IMR-90 (cell line): ENCODE data around the gene PNRC2. TPM values are rescaled to one million over a fixed set of nuclear protein-coding genes. Genes with fewer than 3 reads are reported as not detected.
A peak's percentile ranks its signal among the peaks of the same experiment; 100 is the strongest.

Experiments
- ATAC-seq: fragments of 200-7000 bp; cut with Tn5 transposase; 2 replicates; pipeline ENCODE4 v1.9.1; 2020; ENCODE audit warnings: low read depth, mild to moderate bottlenecking, moderate library complexity
- BruUV-seq: library from RNA; stranded (reverse); fragments of 400-500 nt; replicated peaks from 2 replicates; lab custom pipeline; 2021; lab: Mats Ljungman, UMichigan
- CTCF ChIA-PET: fragments of 300-600 bp; formaldehyde crosslinking; extraction: SDS; loops from one replicate; lab custom pipeline; 2021; ENCODE audit warnings: antibody characterized with exemption; lab: Yijun Ruan, JAX
- POLR2A ChIA-PET: fragments of 300-600 bp; sonication (Branson Sonifier 250); formaldehyde crosslinking; loops from one replicate; lab custom pipeline; 2022; ENCODE audit warnings: antibody characterized with exemption; ENCODE audit not compliant: unreplicated experiment; lab: Charles Lee
- DNase-seq: peaks from one replicate; pipeline ENCODE4 v3.0.0; 2013
- H2AFZ ChIP-seq: replicated peaks from 2 replicates; pipeline ENCODE3; 2013; ENCODE audit warnings: low read length, mild to moderate bottlenecking; ENCODE audit not compliant: poor library complexity
- H2AK5ac ChIP-seq: 2 replicates; pipeline ENCODE4 v1.6.1; 2013; ENCODE audit warnings: low read depth, low read length, inconsistent platforms
- H2AK9ac ChIP-seq: replicated peaks from 2 replicates; pipeline ENCODE3; 2013; ENCODE audit warnings: mild to moderate bottlenecking, low read depth, low read length, moderate library complexity; ENCODE audit not compliant: poor library complexity
- H2BK120ac ChIP-seq: 2 replicates; pipeline ENCODE4 v1.6.1; 2013; ENCODE audit warnings: low read depth, low read length, inconsistent platforms
- H2BK15ac ChIP-seq: 3 replicates; pipeline ENCODE4 v1.6.1; 2013; ENCODE audit warnings: low read depth, low read length, inconsistent platforms
- H2BK20ac ChIP-seq: 2 replicates; pipeline ENCODE4 v1.6.1; 2013; ENCODE audit warnings: low read depth, mild to moderate bottlenecking, inconsistent platforms, low read length, moderate library complexity
- H2BK5ac ChIP-seq: 2 replicates; pipeline ENCODE4 v1.6.1; 2013; ENCODE audit warnings: mild to moderate bottlenecking, low read depth, low read length, inconsistent platforms; ENCODE audit not compliant: poor library complexity, severe bottlenecking
- H3K14ac ChIP-seq: replicated peaks from 2 replicates; pipeline ENCODE4 v1.6.1; 2013; ENCODE audit warnings: low read depth, low read length, inconsistent platforms
- H3K18ac ChIP-seq: 2 replicates; pipeline ENCODE4 v1.6.1; 2013; ENCODE audit warnings: low read depth, low read length, control low read depth
- H3K23ac ChIP-seq: 2 replicates; pipeline ENCODE4 v1.6.1; 2013; ENCODE audit warnings: low read depth, low read length, inconsistent platforms
- H3K27ac ChIP-seq: 2 replicates; pipeline ENCODE4 v1.5.1; 2013; ENCODE audit warnings: mild to moderate bottlenecking, control low read depth, low read length; ENCODE audit not compliant: insufficient read depth
- H3K27me3 ChIP-seq: 2 replicates; pipeline ENCODE4 v1.6.1; 2013; ENCODE audit warnings: low read length; ENCODE audit not compliant: control insufficient read depth, insufficient read depth
- H3K36me3 ChIP-seq: 2 replicates; pipeline ENCODE4 v1.6.1; 2013; ENCODE audit warnings: low read length, mixed read lengths; ENCODE audit not compliant: control insufficient read depth, insufficient read depth
- H3K4ac ChIP-seq: 2 replicates; pipeline ENCODE4 v1.6.1; 2013; ENCODE audit warnings: low read depth, low read length, inconsistent platforms
- H3K4me1 ChIP-seq: 2 replicates; pipeline ENCODE4 v1.6.1; 2013; ENCODE audit warnings: low read length, mixed read lengths; ENCODE audit not compliant: control insufficient read depth, insufficient read depth
- H3K4me2 ChIP-seq: 2 replicates; pipeline ENCODE4 v1.6.1; 2013; ENCODE audit warnings: low read depth, mild to moderate bottlenecking, control low read depth, low read length, moderate library complexity
- H3K4me3 ChIP-seq: 2 replicates; pipeline ENCODE4 v1.5.1; 2013; ENCODE audit warnings: low read depth, mild to moderate bottlenecking, control low read depth, low read length, moderate library complexity; ENCODE audit not compliant: insufficient read depth
- H3K56ac ChIP-seq: 2 replicates; pipeline ENCODE4 v1.6.1; 2013; ENCODE audit warnings: low read length, inconsistent platforms; ENCODE audit not compliant: insufficient read depth; ENCODE audit errors: extremely low read depth
- H3K79me1 ChIP-seq, 2 experiments: 2 replicates each; pipeline ENCODE4 v1.6.1; 2013; ENCODE audit warnings: low read length in 2 of 2, inconsistent platforms in 1 of 2, low read depth in 1 of 2
- H3K9ac ChIP-seq: 2 replicates; pipeline ENCODE4 v1.6.1; 2013; ENCODE audit warnings: low read depth, low read length, control low read depth
- H3K9me1 ChIP-seq: 2 replicates; pipeline ENCODE4 v1.6.1; 2013; ENCODE audit warnings: low read length, inconsistent platforms; ENCODE audit not compliant: insufficient read depth
- H3K9me3 ChIP-seq: 2 replicates; pipeline ENCODE4 v1.6.1; 2013; ENCODE audit warnings: low read length; ENCODE audit not compliant: control insufficient read depth, insufficient read depth
- H4K20me1 ChIP-seq: 2 replicates; pipeline ENCODE4 v1.6.1; 2013; ENCODE audit warnings: low read length, inconsistent platforms; ENCODE audit not compliant: insufficient read depth
- H4K5ac ChIP-seq: 2 replicates; pipeline ENCODE4 v1.6.1; 2013; ENCODE audit warnings: mild to moderate bottlenecking, low read depth, low read length, control low read depth
- H4K8ac ChIP-seq, 2 experiments: 2 replicates each; pipeline ENCODE4 v1.6.1; 2013; ENCODE audit warnings: low read depth in 2 of 2, low read length in 2 of 2, control low read depth in 1 of 2, inconsistent platforms in 1 of 2
- H4K91ac ChIP-seq: 2 replicates; pipeline ENCODE4 v1.6.1; 2013; ENCODE audit warnings: low read depth, low read length, inconsistent platforms; ENCODE audit not compliant: insufficient read depth
- CHD1 ChIP-seq: IDR thresholded peaks from 2 replicates; pipeline ENCODE4 v1.6.1; 2012; ENCODE audit warnings: low read depth, low read length, improper control_type of control experiment
- FOS ChIP-seq: fragments of 150-350 bp; IDR thresholded peaks from 2 replicates; pipeline ENCODE4 v1.6.1; 2016; ENCODE audit warnings: low read depth, low read length
- MAZ ChIP-seq: IDR thresholded peaks from 2 replicates; pipeline ENCODE4 v1.6.1; 2012; ENCODE audit warnings: low read depth, mild to moderate bottlenecking, low read length, improper control_type of control experiment, moderate library complexity, borderline replicate concordance
- WGBS, 2 experiments: methylation state at CpG; one replicate each; pipeline versions ENCODE4 v1.1.5 to v1.1.7; 2013; ENCODE audit warnings: missing lambda C conversion rate in 2 of 2; ENCODE audit not compliant: insufficient read length in 1 of 2; ENCODE audit errors: extremely low coverage in 2 of 2; 5-methylcytosine and 5-hydroxymethylcytosine counted together
- dilution Hi-C: fragments of 300-500 bp; cut with HindIII; formaldehyde crosslinking; loops from one replicate; pipeline ENCODE4 v1.14.3; 2018; ENCODE audit warnings: low sequenced_read_pairs; ENCODE audit not compliant: unreplicated experiment
- in situ Hi-C: fragments of 300-500 bp; cut with MboI; formaldehyde crosslinking; loops from 3 replicates; pipeline ENCODE4 v1.14.3; 2019; ENCODE audit warnings: low sequenced_read_pairs, inconsistent platforms, mixed read lengths
- intact Hi-C: fragments of 100-400 bp; cut with micrococcal nuclease; formaldehyde crosslinking; loops from 2 replicates; pipeline ENCODE4 v1.10.0; 2022
- polyA plus RNA-seq, 3 experiments: library from polyadenylated mRNA; depleted of rRNA; stranded (reverse); fragments of >200 nt; gene quantifications; 2 replicates each; pipeline ENCODE4 v1.2.3, GENCODE V29; 2012; ENCODE audit warnings: low replicate concordance in 1 of 3
- total RNA-seq: library from RNA; depleted of rRNA; stranded (reverse); fragments of >200 nt; gene quantifications from 2 replicates; pipeline ENCODE4 v1.2.3, GENCODE V29; 2012

The PNRC2 gene
- total and polyA plus RNA-seq, 2 of the 4 experiments (the other 2 are of a cell fraction): 50.6 to 76.0 TPM

DNA sequence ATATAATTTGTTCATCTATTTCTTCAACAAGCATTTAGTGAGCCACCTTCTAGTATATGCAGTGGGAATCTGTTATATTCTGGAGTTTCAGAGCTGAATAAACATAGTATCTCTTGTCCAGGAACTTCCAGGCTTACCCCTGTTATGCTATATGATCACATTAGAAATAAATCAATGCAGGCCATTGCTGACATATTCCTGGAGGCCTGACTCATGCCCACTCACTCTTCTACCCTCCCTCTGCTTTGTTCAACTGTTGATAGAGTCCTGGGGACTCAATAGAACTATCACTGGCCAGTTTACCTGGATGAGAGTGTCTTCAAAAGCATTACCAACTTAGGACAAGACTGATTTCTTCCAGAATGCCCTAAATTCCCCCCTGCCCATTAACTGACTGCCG is 49.8 kb downstream of the PNRC2 start:
- 80% methylated on average over 1 of the region's 1 CpG; no CpG with 5 or more reads in 1 of the 2 experiments for WGBS, 2 experiments
- dilution Hi-C loops: no loop called here
- no TSS peak for BruUV-seq
- Histone ChIP-seq H3K56ac (no peak overlapping the region), H4K8ac (no peak overlapping the region), H2BK20ac (no peak overlapping the region; the same call in 1 of the 2 replicates), H2BK5ac (no peak overlapping the region), H4K20me1 (no peaks in the 10 kb centered on the region), H2BK15ac (no peak overlapping the region), H3K23ac (no peak overlapping the region), H3K36me3 (no peaks in the 10 kb centered on the region), H3K27ac (no peak overlapping the region), H3K4me2 (no peak overlapping the region), H2BK120ac (peak overlapping the region; percentile 63; the same call in 1 of the 2 replicates), H3K9ac (no peak overlapping the region), H3K9me3 (no peaks in the 10 kb centered on the region), H2AK5ac (no peak overlapping the region), H2AK9ac (no peak overlapping the region), H3K4ac (0 out of 2 replicates have a peak overlapping the region, but pooled peaks have one; percentile 21), H4K5ac (no peak overlapping the region), H3K27me3 (no peaks in the 10 kb centered on the region), H3K9me1 (peaks cover 8% of the 10 kb centered on the region), H2AFZ (no peak overlapping the region), H3K14ac (0 out of 2 replicates have a peak overlapping the region, but pooled peaks have one; percentile 52), H3K18ac (no peak overlapping the region), H4K91ac (no peak overlapping the region), H3K79me1 (no peaks in the 10 kb centered on the region), H3K4me1 (peaks cover 4% of the 10 kb centered on the region; the same call in 1 of the 2 replicates), H3K4me3 (no peak overlapping the region)
- in situ Hi-C loops: no loop called here
- CTCF ChIA-PET: interaction anchor here (0.7 kb wide), 1 partner anchor 9 kb away, joined by 3 read pairs; no protein-coding TSS in a partner anchor
- TF ChIP-seq CHD1 (no peak), MAZ (no peak), FOS (peak; percentile 60; the same call in 1 of the 2 replicates)
- ATAC-seq: peak; percentile 91
- intact Hi-C loops: no loop called here
- DNase-seq: peak; percentile 78
- POLR2A ChIA-PET: no interaction called here
